ENCODE measurements around the gene ATP11A.

ATP11A gene

DNA sequence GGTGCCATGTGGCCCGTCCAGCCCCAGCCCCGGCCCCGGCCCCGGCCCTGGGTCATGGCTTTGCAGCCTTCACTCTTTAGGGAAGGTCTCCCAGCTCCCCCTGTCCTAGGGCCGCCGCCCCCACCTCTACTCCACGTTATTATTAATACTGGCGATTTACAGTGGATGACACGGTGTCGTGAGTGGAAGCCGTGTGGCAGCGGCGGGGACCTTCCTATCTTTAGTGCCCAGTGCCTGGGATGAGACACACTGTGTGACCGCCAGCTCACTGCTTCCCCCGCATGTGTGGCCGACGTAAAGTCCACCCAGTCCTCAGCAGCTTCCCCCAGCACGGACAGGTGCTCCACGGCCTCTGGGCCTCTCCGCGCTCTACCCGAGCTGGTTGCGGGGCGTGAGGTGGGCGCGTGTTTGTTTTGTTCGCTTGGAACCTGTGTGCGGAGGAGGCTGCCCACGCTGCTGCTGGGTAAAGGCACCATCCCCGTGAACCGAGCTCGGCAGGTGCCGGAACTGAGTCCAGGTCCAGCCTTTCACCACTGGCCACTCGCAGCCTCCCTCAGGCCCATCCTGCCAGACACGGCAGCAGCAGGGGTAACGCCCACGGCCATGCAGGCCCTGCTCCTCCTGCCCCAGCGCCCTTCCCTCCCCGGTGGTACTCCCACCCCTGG, 208.2 kb downstream of the ATP11A start:
- in situ Hi-C loops (cut with MboI; ENCODE audit: low sequenced_read_pairs): no loop called here

DNA sequence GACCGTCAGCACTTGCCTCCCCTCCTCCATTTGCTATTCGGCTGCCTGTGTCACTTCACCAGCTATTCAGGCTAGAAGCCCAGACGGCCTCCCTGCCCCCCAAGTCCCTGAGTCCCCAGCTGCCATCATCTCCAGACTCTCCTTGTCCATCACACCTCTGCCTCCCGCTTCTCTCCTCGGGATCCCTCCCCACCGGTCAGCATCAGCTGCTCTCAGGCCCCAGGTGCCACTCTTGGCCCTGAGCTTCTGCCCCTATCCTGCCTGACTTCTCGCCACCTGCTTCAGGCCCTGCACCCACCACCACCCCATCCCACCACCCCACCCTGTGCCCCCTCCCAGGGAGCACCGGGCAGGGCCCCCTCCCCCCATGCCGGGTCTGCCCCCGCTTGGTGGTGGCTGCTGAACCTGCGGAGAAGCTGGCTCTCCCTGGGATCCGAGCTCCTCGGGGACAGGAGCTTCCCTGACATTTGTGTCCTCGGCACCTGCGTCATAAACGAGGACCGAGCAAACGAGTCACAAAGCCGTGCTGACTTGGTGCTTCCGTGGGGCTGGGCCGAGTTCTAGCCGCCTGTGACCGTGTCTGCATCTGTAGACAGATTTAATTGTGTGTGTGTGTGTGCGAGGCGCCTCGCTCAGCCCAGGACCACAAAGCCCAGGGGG, 208.9 kb downstream of the ATP11A start:
- in situ Hi-C loops (cut with MboI; ENCODE audit: low sequenced_read_pairs): no loop called here

DNA sequence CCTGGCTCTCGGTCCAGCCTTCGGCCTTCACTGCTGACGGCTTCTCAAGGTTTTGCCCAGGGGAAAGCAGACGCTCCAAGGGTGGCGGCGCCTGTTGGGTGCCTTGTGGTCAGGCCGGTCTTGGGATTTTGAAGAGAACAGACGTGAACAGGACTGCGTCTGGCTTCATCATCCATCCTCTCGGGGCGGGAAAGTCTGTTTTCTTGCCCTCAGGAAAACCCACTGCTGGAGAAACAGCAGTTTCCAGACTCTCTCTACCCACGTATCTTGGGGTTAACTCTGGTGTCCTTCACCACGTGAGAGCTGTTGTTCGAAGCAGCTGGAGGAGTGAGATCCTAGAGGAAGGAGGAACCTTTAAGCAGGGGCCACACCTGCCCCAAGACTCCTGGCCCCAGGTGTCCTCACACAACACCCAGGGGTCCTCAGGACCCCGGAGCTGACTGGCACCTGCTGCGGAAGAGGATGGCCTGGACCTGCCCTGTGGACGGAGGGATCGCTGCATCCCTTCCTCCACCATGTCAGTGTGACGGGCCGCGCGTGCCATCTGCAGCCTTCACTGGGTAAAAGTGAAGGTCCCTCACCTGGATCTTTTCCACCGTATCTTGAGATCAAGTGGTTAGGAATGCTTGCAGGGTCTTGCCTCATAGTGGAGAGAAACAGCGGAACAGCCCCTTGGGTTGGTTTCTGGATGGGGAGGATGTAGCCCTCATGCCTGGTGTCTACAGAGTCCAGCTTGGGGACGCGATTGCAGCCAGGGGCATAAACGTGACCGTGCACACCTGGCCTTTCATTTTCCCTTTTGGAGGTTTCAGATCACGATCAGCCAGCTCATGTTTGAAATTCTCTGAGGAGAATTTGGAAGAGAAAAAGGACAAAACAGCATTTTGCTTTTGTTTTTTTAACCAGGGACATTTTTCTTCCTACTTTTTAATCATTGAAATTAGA, 209.7 kb downstream of the ATP11A start:
- in situ Hi-C loops (cut with MboI; ENCODE audit: low sequenced_read_pairs): no loop called here

DNA sequence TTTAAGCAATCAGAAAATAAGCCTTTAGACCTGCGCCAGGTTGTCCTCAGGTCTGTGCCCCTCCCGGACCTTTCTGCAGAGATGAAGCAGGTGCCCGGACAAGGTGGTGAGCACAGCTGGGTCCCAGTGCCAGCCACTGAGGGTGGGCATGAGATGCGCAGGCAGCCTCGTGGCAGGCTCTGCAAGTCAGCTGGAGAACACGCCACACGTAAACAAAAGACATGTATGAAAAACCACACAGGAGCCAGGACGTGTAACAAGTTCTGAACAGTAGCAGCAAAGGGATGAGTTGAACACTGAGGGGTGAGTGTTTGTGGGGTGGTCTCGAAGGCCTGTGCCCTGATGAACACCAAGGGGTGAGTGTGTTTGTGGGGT, 210.4 kb downstream of the ATP11A start:
- in situ Hi-C loops (cut with MboI; ENCODE audit: low sequenced_read_pairs): no loop called here

DNA sequence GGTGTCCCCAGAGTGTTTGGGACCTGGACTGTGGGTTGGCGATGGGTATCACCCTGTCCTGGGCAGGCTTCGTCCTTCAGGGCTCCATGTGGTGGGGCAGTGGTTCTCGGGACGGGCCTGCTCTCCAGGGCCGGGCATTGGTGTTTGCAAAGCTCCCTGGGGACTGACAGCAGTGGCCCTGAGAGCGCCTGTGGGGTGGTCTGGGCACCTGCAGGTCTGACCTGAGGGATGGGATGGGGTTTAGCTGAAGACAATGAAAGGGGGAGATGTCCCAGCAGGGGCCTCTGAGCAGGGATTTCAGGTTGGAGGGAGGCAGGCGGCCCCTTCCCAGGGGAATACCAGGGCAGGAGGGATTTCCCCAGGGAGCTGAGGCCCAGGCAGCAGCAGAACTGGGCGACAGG, 210.9 kb downstream of the ATP11A start:
- in situ Hi-C loops (cut with MboI; ENCODE audit: low sequenced_read_pairs): no loop called here

DNA sequence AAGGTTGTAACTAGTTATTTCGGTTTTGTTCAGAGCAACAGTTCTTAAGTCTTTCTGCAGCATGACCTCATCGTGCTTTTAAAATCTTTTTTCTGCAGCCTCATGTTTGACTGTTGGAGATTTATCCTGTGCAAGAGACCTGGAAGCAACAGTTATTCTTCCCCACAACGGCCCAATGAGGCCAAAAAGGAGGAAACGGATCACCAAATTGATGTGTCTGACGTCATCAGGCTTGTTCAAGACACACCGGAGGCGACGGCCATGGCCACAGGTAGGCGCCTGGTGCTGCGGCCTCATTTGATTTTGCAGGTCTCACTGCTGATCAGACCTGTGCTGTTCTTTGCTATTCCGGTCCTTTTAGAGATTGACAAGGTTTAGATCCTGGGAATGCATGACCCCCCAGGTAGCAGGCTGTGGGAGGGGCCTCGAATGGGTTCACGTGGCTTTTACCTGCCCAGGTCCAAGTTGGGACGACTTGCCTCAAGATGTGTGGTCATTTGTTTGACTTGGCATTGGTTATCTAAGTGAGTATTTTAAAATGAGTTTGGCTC, 212.3 kb downstream of the ATP11A start:
- in situ Hi-C loops (cut with MboI; ENCODE audit: low sequenced_read_pairs): no loop called here

DNA sequence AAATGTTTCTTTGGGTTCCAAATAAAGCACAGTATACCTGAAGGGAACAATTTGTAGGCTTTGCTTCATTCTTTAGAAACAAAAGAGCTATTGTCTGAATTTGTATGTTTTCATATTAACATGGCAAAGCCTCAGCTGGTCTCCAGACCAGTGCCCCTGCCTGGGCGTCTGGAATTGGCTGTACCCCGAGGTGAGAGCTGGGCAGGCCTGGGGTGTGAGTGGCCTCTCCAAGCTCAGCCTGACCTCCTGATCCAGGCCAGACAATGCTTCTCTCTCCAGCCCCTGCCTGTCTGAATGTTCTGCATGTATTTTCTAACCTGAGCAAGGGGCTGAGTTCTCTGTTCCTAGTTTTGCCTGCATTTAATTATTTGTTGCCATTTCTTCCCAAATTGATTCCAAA, 212.8 kb downstream of the ATP11A start:
- in situ Hi-C loops (cut with MboI; ENCODE audit: low sequenced_read_pairs): no loop called here

DNA sequence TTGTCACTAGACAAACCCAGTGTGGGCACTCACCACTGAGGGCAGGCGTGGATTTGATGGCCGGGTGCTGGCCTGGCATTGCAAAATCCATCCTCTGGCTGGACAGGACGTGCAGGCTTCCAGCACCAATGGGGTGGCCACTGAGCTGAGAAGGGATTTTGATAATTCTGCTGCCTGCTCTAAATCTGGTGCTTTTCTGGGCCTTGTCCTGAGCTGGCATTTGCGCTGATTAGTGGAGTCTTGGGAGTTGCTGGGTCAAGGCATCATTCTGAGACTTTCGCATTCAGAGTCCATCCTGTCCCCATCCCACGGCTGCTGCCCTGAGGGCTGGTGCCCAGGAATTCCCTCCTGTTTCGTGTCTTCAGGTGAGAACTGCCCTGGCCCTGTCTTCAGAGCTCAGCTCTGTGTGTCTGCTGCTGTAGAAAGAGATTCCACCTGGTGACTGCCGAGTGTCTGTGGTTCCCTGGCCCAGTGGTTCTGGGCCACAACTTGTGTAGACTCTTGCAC, 213.3 kb downstream of the ATP11A start:
- in situ Hi-C loops (cut with MboI; ENCODE audit: low sequenced_read_pairs): no loop called here

DNA sequence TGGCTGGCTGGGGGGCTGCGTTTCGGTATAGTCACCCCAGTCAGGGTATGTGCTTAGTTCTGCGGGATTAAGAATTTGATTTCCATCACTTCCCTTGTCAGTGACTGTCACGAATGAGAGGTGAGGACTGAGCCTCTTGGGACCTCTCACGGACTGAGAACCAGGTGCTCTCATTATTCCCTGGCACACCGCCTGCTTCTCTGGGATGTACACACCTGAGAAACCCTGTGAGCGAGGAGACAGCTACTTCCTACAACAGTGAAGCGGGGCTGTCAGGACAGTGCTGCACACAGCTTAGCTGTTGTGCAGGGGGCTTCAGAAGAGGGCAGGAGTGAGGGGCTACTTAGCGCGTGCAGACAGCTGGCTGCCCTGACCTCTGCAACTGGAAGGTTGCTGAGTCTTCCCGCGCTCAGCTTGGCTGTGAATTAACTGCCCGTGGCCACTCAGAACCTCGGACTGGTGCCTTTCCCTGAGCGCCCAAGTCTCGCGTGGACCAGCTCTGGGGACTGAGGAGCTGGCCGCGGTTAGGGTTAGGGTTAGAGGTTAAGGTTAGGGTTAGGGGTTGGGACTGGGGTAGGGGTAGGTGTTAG, 213.9 kb downstream of the ATP11A start:
- in situ Hi-C loops (cut with MboI; ENCODE audit: low sequenced_read_pairs): no loop called here

DNA sequence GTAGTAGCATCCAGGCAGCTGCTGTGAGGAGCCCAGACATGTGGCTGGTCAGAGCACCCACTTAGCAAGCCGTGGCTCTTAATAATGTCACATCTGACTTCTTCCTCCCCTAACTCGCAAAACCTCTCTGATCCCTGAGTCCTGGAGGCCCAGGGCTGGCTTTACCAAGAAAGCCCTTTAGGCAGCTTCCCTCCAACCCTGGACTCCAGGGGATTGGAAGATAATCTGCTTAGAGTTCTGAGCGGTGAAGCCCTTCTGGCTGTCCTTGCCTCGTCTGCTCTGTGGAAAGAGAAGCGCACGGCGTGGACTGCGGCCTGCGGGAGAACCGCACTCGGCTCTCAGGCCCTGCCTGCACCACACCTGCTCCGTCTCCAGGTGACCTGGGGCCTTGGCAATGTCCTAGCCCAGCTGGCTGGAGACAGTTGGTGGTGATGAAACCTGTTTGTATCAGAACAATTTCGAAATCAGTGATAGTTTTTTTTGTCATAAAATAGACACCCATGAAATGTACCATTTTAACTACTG, 214.7 kb downstream of the ATP11A start:
- in situ Hi-C loops (cut with MboI; ENCODE audit: low sequenced_read_pairs): no loop called here

DNA sequence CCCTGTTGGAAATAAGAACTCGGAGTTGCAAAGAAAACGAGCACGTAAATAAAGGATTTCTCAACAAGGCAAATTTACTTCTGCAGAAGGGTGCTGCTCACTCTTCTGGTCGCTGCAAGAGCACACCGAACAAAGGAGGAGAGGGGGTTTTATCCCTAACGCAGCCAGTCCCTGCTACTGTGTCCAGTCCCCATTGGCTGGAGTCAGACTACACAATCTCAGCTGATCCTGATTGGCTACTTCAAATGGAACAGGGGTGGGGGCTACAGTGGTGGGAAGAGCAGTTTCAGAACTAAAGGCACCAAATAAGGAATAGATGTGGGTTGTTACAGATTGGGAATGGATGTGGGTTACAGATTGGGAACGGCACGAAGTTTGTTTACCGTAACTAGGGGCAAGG, 215.2 kb downstream of the ATP11A start:
- in situ Hi-C loops (cut with MboI; ENCODE audit: low sequenced_read_pairs): no loop called here

DNA sequence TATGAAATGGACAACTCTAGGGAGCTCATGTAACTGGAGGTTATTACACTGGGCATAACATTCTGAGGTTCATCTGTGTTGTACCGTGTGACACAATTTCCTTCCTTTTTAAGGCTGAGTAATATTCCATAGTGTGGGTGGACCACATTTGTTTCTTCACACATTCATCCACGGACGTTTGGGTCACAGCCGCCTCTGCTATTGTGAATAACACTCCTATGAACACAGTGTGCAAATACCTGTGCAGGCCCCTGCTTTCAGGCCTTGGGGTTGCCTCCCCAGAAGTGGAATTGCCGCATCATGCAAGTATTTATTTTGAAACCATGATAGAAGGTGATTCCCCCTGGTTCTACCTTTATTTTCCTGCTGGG, 215.8 kb downstream of the ATP11A start:
- in situ Hi-C loops (cut with MboI; ENCODE audit: low sequenced_read_pairs): no loop called here

DNA sequence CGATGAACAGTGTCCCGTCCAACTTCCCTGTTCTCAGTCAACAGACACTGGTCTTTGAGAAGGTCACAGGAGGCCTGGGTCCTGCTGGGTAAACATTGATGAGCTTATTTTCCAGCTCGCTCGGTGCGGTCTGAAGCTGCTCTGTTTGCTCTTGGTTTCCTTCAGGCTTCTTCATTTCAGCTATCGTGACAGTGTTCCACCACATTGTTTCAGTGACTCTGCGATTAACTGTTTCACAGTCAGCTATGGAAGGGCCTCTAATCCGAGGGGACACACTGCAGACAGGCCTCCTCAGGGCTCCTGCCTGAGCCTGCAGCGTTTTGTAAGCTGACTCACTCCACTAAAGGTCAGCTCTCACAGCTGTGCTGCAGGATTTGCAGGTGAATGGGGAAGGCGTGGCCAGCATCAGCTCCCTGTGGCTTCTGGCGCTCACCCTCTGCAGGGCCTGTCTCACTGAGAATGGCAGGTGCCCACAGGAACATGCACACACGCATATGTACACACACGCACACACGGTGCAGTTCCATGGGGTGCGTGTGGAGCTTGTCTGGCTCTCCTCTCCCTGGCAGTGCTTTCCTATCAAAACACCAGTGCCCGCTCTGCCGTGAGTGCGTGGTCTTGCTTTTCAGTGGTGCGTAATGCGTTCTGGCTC, 216.3 kb downstream of the ATP11A start:
- in situ Hi-C loops (cut with MboI; ENCODE audit: low sequenced_read_pairs): no loop called here

DNA sequence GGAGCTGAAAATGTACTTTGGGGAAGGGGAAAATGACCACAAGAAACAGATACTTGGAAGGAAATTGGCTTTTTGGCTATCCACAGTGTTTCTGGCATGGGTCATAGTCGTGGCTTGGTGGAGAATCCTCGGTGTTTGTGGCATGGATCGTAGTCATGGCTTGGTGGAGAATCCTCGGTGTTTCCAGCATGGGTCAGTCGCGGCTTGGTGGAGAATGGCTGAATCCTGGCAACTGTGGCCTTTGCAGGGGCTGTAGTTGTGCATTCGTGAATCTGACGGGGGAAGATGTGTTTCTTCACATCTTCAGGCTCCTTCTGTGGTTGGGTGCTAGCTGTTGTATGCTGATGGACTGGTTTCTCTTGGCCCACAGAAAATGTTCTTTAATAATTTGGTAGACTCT, 217.4 kb downstream of the ATP11A start:
- in situ Hi-C loops (cut with MboI; ENCODE audit: low sequenced_read_pairs): no loop called here

DNA sequence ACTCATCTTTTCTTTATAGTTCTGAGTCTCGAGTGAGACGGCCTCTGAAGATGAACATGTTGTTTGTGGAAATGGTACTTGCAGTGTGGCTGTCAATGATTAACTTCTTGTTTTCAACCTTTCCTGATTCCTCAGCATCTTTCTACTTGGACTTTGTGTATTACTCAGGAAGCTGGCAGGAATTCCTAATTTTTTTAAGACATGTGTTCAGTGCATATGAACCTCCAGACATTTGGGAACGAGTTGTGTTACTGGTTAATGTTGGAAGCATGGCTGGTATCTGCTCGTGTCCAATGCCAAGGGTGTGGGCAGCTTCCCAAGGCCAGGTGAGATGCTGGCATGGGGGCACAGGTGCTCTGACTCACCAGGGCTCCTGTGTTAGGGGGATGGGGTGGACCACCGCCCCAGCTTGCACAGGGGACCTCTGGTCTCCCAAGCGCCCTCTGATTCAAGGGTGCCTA, 218.1 kb downstream of the ATP11A start:
- in situ Hi-C loops (cut with MboI; ENCODE audit: low sequenced_read_pairs): no loop called here

DNA sequence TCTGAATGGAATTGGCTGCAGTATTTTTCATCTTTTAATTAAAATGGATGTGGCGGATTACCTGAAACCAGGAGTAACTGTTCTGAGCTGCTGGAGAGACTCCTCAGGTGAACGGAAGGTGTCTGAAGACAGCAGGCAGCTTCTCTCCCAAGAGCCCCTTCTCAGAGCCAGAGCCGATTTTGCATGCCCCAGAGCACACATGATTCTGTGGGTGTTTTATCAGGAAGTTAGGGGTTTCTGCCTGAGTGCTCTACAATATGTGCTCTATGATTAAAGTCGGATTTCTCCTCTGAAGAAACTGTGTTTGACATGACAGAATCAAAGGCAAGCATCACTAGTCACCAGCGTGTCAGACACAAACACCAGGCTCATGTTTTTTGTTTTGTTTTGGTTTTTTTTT, 218.5 kb downstream of the ATP11A start:
- in situ Hi-C loops (cut with MboI; ENCODE audit: low sequenced_read_pairs): no loop called here

DNA sequence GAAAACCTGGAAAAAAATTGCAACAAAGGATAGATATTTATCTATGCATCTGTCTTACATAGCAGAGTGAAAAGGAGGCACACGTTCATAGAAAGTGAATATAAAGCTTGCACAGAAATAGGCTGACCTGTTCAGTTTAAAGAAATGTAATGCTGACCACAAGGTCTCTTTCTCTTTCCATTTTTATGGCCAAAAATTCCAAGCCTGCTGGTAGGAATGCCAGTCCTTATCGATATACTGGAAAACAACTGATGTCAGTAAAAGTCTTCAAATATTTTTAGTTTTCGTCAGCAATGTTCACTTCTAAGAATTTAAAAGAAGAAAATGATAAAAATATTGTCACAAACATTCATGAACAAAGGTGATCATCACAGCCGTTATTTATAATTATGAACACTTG, 220.2 kb downstream of the ATP11A start:
- in situ Hi-C loops (cut with MboI; ENCODE audit: low sequenced_read_pairs): no loop called here

DNA sequence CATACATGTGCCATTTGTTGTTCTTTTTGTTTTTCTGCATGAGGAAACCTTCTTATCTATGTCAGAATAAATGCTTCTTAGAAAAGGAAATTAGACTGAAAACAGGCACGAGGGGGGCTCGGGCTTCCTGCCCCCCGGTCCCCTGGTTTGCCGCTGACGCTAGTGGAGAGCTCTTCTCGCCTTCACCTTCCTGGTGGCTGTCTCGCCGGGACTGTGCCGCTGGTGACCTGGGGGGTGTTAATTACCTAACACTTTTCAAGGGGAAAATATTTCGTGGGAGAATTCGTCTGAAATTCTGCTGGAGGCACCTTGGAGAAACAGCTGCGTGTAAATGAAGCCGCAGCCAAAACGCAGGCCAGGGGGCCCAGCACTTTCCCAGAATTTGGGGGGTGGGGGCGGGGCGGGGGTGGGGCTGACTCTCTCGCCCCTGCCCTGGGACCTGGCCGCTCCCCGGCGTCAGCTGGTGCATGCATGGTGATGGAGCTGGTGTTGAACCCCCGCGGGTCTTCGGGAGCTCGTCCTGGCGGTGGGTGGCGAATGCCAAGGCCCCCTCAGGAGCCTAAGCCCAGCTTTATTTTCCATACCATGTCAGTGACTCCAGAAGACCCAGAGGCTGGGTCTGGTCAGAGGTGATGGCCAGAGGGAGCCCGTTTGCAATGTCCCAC, 220.9 kb downstream of the ATP11A start:
- in situ Hi-C loops (cut with MboI; ENCODE audit: low sequenced_read_pairs): no loop called here

DNA sequence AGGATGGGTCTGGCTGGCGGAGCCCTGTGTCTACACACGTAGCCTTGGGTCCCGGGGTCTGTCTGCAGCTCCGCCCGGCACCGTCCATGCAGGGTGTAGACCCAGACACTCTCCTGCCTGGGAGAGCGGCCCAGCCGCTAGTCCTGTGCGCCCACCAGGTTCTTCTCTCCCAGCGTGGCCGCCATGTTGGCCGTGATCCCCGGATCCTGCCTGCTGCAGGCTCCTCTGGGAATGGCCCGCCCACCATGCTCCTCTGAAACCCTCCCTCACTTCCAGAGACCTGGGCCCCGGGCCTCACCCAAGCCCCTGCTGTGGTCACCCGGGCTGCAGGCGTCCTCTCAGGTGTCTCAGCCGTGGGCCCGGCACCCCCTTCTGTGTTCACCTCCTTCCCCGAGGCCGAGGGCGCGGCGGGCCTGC, 221.5 kb downstream of the ATP11A start:
- in situ Hi-C loops (cut with MboI; ENCODE audit: low sequenced_read_pairs): no loop called here

DNA sequence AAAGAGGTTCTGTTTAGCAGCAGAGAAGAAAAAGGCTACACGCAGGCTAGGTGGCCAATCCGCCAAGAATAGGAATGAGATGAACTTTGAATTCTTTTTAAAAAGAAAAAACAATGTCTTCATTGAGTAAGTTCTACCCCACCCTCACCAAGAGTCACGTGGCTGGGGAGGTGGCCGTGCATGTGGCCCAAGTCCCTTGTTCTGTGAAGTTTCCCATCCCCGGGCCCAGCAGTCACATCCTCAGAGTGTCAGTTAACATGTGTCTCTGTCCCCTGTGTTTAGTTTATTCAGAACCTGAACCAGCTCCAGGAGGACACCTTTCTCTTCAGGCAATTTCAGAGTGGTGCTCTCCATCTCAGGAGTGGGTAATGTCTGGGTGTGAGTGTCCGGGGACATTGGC, 222.0 kb downstream of the ATP11A start:
- in situ Hi-C loops (cut with MboI; ENCODE audit: low sequenced_read_pairs): no loop called here

Data from HL-60/S4 treated with retinoic acid at 250 ng/mL for 4 days and 3 days (cell line).